HG02759 (cell line): ENCODE measurements around the gene PDF.

Experiments
- ATAC-seq: cut with Tn5 transposase; IDR thresholded peaks from one replicate; pipeline ENCODE4 v1.9.1; 2021; ENCODE audit warnings: mild to moderate bottlenecking, moderate library complexity; ENCODE audit not compliant: unreplicated experiment

The PDF gene

DNA sequence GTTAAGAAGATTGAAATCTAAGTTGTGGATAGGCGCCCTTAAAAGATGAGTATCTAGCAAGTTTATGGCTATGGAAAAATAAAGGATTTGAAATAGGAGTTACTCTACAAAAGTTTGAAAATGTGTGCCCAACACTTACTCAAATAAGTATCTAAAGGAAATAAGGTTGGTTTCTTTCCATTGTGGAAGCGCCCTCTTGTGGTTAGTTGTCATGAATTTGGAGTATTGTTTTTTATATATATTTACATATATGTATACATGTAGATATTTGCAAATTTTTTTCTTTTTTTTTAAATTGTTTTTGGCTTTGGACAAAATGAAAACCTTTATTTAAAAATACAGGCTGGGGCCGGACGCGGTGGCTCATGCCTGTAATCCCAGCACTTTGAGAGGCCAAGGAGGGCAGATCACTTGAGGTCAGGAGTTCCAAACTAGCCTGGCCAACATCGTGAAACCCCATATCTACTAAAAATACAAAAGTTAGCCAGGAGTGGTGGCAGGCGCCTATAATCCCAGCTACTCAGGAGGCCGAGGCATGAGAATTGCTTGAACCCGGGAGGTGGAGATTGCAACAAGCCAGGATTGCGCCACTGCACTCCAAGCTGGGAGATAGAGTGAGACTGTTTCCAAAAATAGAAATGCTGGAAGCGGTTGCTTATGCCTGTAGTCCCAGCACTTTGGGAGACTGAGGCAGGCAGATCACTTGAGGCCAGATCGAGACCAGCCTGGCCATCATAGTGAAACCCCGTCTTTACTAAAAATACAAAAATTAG, 43.3 kb downstream of the PDF start:
- no peak for ATAC-seq

DNA sequence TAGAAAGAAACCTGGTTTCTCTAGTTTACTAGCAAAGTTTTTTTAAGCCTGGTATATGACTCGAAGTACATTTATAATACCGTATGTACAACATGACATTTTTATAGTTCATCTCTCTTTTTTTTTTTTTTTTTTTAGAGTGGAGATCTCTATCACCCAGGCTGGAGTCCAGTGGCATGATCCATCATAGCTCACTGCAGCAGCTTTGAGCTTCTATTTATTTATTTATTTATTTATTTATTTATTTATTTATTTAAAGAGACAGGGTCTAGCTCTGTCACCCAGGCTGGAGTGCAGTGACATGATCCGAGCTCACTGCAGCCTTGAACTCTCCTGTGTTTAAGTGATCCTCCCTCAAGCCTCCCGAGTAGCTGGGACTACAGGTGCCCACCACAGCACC, 45.1 kb downstream of the PDF start:
- no peak for ATAC-seq

DNA sequence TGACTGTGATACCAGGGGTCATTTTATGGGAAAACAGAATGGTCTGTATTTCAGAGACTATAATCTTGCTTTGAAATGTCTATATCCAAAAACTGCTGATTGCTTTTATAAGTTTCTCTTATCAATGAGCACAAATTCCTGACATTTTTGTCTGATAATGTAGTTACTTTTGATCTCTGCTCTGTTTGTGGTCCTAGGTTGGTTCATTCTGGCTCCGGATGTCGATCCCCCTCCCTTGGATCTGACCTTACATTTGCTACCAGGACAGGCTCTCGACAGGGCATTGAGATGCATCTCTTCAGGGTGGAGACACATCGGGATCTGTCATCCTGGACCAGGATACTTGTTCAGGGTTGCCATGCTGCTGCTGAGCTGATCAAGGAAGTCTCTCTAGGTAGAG, 46.5 kb downstream of the PDF start:
- ATAC-seq, result no peak

DNA sequence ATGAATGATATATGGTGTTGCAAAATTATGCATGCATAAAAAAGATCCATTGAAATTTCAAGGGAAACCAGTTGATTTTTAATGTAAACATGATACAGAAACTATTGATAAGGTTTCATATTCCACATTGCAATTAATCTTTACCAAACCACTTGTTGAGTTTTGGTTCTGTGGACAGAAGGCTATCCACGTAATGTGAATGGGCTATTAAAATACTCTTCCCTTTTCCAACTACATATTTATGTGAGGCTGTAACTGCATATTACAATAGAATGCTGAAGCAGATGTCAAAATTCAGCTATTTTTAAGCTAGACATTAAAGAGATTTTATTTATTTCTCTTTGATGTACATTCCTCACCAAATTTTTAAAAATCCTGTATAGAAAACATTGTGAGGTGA, 53.0 kb downstream of the PDF start:
- no peak for ATAC-seq
